Immature natural killer cell (primary cell): ENCODE data around the gene FATE1. TPM values are rescaled to one million over a fixed set of nuclear protein-coding genes. Genes with fewer than 3 reads are reported as not detected.

Experiments used
- DNase-seq, 3 donors: peaks; one replicate each; pipeline ENCODE4 v3.0.0; 2022; ENCODE audit warnings: mixed read lengths in 1 of 3
- H3K27ac Mint-ChIP-seq, 6 donors: one replicate each; pipeline ENCODE4 v1.8.0; 2020; ENCODE audit warnings: mixed read lengths in 6 of 6, mild to moderate bottlenecking in 5 of 6, inconsistent platforms in 4 of 6, moderate library complexity in 3 of 6
- H3K27me3 Mint-ChIP-seq, 3 donors: one replicate each; pipeline ENCODE4 v1.8.0; 2020 to 2021; ENCODE audit warnings: low read depth in 3 of 3, mild to moderate bottlenecking in 3 of 3, mixed read lengths in 3 of 3, moderate library complexity in 3 of 3, inconsistent platforms in 1 of 3
- H3K36me3 Mint-ChIP-seq, 3 donors: one replicate each; pipeline ENCODE4 v1.8.0; 2020; ENCODE audit warnings: mixed read lengths in 3 of 3, inconsistent platforms in 2 of 3, mild to moderate bottlenecking in 2 of 3
- H3K4me1 Mint-ChIP-seq, 2 donors: one replicate each; pipeline ENCODE4 v1.8.0; 2020; ENCODE audit warnings: inconsistent platforms in 2 of 2, mild to moderate bottlenecking in 2 of 2, mixed read lengths in 2 of 2, moderate library complexity in 1 of 2
- H3K4me3 Mint-ChIP-seq, 5 donors: one replicate each; pipeline ENCODE4 v1.8.0; 2020; ENCODE audit warnings: mild to moderate bottlenecking in 5 of 5, mixed read lengths in 5 of 5, inconsistent platforms in 3 of 5, moderate library complexity in 3 of 5
- H3K9me3 Mint-ChIP-seq, 6 donors: one replicate each; pipeline ENCODE4 v1.8.0; 2020; ENCODE audit warnings: mild to moderate bottlenecking in 6 of 6, mixed read lengths in 6 of 6, inconsistent platforms in 4 of 6, moderate library complexity in 3 of 6
- polyA plus RNA-seq, 3 donors: library from polyadenylated mRNA; unstranded; fragments of 300-500 nt; fragmentation: Illumina TruSeq; gene quantifications; one replicate each; pipeline ENCODE4 v1.2.3, GENCODE V29; 2021

Gene FATE1
- polyA plus RNA-seq, 3 donors from 2014 or later = not detected

GRCh38 chrX:151713849-151714248 lies 2.0 kb upstream of the FATE1 start:
- H3K36me3 Mint-ChIP-seq = no peaks in the 10 kb centered on the region
- no peak overlapping the region for H3K27ac Mint-ChIP-seq
- H3K9me3 Mint-ChIP-seq = no peaks in the 10 kb centered on the region
- H3K27me3 Mint-ChIP-seq = peaks cover 0 to 11% (median 6%) of the 10 kb centered on the region in 3 donors
- no peak for DNase-seq
- no peak overlapping the region for H3K4me3 Mint-ChIP-seq
- H3K4me1 Mint-ChIP-seq = no peaks in the 10 kb centered on the region

GRCh38 chrX:151714362-151714761 lies 1.5 kb upstream of the FATE1 start:
- Mint-ChIP-seq H3K9me3 (no peaks in the 10 kb centered on the region), H3K27ac (no peak overlapping the region), H3K36me3 (no peaks in the 10 kb centered on the region), H3K27me3 (peaks cover 0 to 11% (median 6%) of the 10 kb centered on the region in 3 donors), H3K4me1 (no peaks in the 10 kb centered on the region), H3K4me3 (no peak overlapping the region)
- no peak for DNase-seq

GRCh38 chrX:151722241-151722846 lies 6.5 kb downstream of the FATE1 start:
- Mint-ChIP-seq H3K27ac (no peak overlapping the region), H3K4me3 (no peak overlapping the region), H3K27me3 (peaks cover 0 to 2% (median 2%) of the 10 kb centered on the region in 3 donors), H3K9me3 (no peaks in the 10 kb centered on the region), H3K36me3 (no peaks in the 10 kb centered on the region), H3K4me1 (no peaks in the 10 kb centered on the region)
- no peak for DNase-seq

- Mint-ChIP-seq H3K4me1 (no peaks in the 10 kb centered on the region), H3K36me3 (no peaks in the 10 kb centered on the region), H3K27me3 (peaks cover 0 to 2% (median 2%) of the 10 kb centered on the region in 3 donors), H3K9me3 (no peaks in the 10 kb centered on the region), H3K4me3 (no peak overlapping the region), H3K27ac (no peak overlapping the region)
- no peak for DNase-seq
Observed at GRCh38 chrX:151723156-151723760, 7.4 kb downstream of the FATE1 start.

GRCh38 chrX:151724563-151725337 lies 8.9 kb downstream of the FATE1 start:
- Mint-ChIP-seq H3K27ac (no peak overlapping the region), H3K36me3 (no peaks in the 10 kb centered on the region), H3K9me3 (no peaks in the 10 kb centered on the region)

GRCh38 chrX:151725338-151725614 lies 9.4 kb downstream of the FATE1 start:
- Mint-ChIP-seq H3K27me3 (peaks cover 1 to 4% (median 2%) of the 10 kb centered on the region in 3 donors), H3K27ac (no peak overlapping the region), H3K4me1 (no peaks in the 10 kb centered on the region), H3K36me3 (no peaks in the 10 kb centered on the region), H3K9me3 (no peaks in the 10 kb centered on the region), H3K4me3 (no peak overlapping the region)
- no peak for DNase-seq

More at GRCh38 chrX:151724563-151725337, 8.9 kb downstream of the FATE1 start:
- peaks cover 0 to 4% (median 2%) of the 10 kb centered on the region in 3 donors for H3K27me3 Mint-ChIP-seq
- H3K4me1 Mint-ChIP-seq = no peaks in the 10 kb centered on the region
- no peak for DNase-seq
- no peak overlapping the region for H3K4me3 Mint-ChIP-seq

- H3K27me3 Mint-ChIP-seq = peaks cover 1 to 4% (median 2%) of the 10 kb centered on the region in 3 donors
- H3K36me3 Mint-ChIP-seq = no peaks in the 10 kb centered on the region
- no peaks in the 10 kb centered on the region for H3K9me3 Mint-ChIP-seq
- H3K27ac Mint-ChIP-seq = no peak overlapping the region
- H3K4me1 Mint-ChIP-seq = no peaks in the 10 kb centered on the region
- H3K4me3 Mint-ChIP-seq = no peak overlapping the region
- no peak for DNase-seq
Observed at GRCh38 chrX:151726751-151727150, 10.9 kb downstream of the FATE1 start.

GRCh38 chrX:151727346-151727745 lies 11.5 kb downstream of the FATE1 start:
- no peaks in the 10 kb centered on the region for H3K4me1 Mint-ChIP-seq
- H3K27me3 Mint-ChIP-seq = peaks cover 1 to 7% (median 2%) of the 10 kb centered on the region in 3 donors
- no peak for DNase-seq
- H3K36me3 Mint-ChIP-seq = no peaks in the 10 kb centered on the region
- H3K9me3 Mint-ChIP-seq = no peaks in the 10 kb centered on the region
- H3K4me3 Mint-ChIP-seq = no peak overlapping the region
- no peak overlapping the region for H3K27ac Mint-ChIP-seq

GRCh38 chrX:151729056-151729725 lies 13.4 kb downstream of the FATE1 start:
- Mint-ChIP-seq H3K4me3 (no peak overlapping the region), H3K27me3 (peaks cover 1 to 5% (median 2%) of the 10 kb centered on the region in 3 donors), H3K9me3 (no peaks in the 10 kb centered on the region), H3K36me3 (no peaks in the 10 kb centered on the region), H3K27ac (no peak overlapping the region), H3K4me1 (no peaks in the 10 kb centered on the region)
- DNase-seq = no peak

GRCh38 chrX:151734446-151734845 lies 18.6 kb downstream of the FATE1 start, which contains the start of gene CNGA2:
Gene CNGA2 (plus strand): TSS chrX:151734746. CDS start chrX:151738484, 3,738 bp downstream.
- H3K4me1 Mint-ChIP-seq = no peaks in the 10 kb centered on the region
- peaks cover 0 to 3% (median 0%) of the 10 kb centered on the region in 6 donors for H3K9me3 Mint-ChIP-seq
- peaks cover 0 to 9% (median 2%) of the 10 kb centered on the region in 3 donors for H3K27me3 Mint-ChIP-seq
- no peak within 1 kb of the TSS for H3K4me3 Mint-ChIP-seq
- no peaks in the 10 kb centered on the region for H3K36me3 Mint-ChIP-seq
- DNase-seq = no peak
- no peak within 1 kb of the TSS for H3K27ac Mint-ChIP-seq

- H3K4me1 Mint-ChIP-seq = no peaks in the 10 kb centered on the region
- peaks cover 0 to 3% (median 0%) of the 10 kb centered on the region in 6 donors for H3K9me3 Mint-ChIP-seq
- no peak overlapping the region for H3K27ac Mint-ChIP-seq
- no peaks in the 10 kb centered on the region for H3K36me3 Mint-ChIP-seq
- no peak overlapping the region for H3K4me3 Mint-ChIP-seq
- DNase-seq = no peak
- H3K27me3 Mint-ChIP-seq = peaks cover 0 to 9% (median 1%) of the 10 kb centered on the region in 3 donors
Observed at GRCh38 chrX:151735219-151735618, 19.4 kb downstream of the FATE1 start.

- Mint-ChIP-seq H3K36me3 (no peaks in the 10 kb centered on the region), H3K27me3 (peaks cover 0 to 9% (median 1%) of the 10 kb centered on the region in 3 donors)
Observed at GRCh38 chrX:151736685-151737084, 20.9 kb downstream of the FATE1 start.

GRCh38 chrX:151737494-151737893 lies 21.7 kb downstream of the FATE1 start:
- Mint-ChIP-seq H3K27me3 (peaks cover 0 to 6% (median 1%) of the 10 kb centered on the region in 3 donors), H3K9me3 (peaks cover 0 to 3% (median 0%) of the 10 kb centered on the region in 6 donors), H3K36me3 (no peaks in the 10 kb centered on the region), H3K4me3 (no peak overlapping the region), H3K27ac (no peak overlapping the region), H3K4me1 (no peaks in the 10 kb centered on the region)
- no peak for DNase-seq

More at GRCh38 chrX:151736685-151737084, 20.9 kb downstream of the FATE1 start:
- Mint-ChIP-seq H3K4me3 (no peak overlapping the region), H3K4me1 (no peaks in the 10 kb centered on the region), H3K9me3 (peaks cover 0 to 3% (median 0%) of the 10 kb centered on the region in 6 donors), H3K27ac (no peak overlapping the region)
- DNase-seq = no peak

GRCh38 chrX:151738751-151739150 lies 22.9 kb downstream of the FATE1 start:
- Mint-ChIP-seq H3K27ac (no peak overlapping the region), H3K9me3 (peaks cover 0 to 3% (median 0%) of the 10 kb centered on the region in 6 donors), H3K27me3 (peaks cover 0 to 6% (median 1%) of the 10 kb centered on the region in 3 donors), H3K4me3 (no peak overlapping the region), H3K36me3 (no peaks in the 10 kb centered on the region), H3K4me1 (no peaks in the 10 kb centered on the region)
- DNase-seq = no peak
